HG02763 (cell line): ENCODE results near the gene TIGD7.
"Not testable (repeated sequence)": the region's sequence is repeated elsewhere in the genome, so short reads cannot be mapped to it uniquely, and the experiment has no call there.

Source experiments
- ATAC-seq: cut with Tn5 transposase; IDR thresholded peaks from one replicate; pipeline ENCODE4 v1.9.1; 2021; ENCODE audit warnings: mild to moderate bottlenecking, moderate library complexity; ENCODE audit not compliant: unreplicated experiment

Gene TIGD7

DNA sequence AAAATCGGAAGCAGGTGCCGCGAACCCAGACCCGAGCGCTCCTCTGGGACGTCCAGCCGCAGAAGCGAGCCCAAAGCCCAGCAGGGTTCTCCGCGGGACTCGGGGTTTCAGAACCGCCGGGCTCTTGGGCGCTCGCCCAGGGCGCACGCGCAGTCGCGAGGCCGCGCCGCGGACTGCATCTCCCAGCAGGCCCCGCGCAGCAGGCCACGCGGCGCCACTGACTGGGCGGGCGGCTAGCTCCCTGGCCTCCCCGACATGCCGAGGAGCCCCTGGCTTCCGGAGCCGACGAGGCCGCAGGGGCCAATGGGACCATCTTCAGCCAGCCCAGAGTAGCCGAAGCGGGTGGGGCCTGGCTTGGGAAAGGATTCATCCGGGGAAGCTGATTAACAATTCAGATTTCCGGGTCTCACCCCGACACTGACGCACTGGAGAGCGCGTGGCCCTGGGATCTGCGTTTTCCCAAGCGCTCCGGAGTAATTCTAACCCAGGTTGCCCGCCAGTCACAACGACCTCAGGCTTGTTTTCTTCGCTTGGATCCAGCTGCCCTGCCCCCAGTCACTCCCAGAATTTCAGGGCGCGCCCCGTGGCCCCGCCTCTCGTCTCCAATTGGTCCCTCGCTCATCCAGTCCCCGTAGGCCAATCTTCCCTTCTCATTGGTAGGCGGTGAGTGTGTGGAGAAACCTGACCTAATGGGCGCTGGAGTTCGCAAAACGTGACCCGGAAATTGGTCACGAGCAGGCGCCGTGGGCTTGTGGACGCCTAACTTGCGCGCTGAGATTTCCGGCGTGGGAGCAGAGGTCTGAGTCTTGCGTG, 22.3 kb downstream of the TIGD7 start, which contains the start of gene ZNF263:
ZNF263 (plus strand) TSS at position 762 of the 813 bp plus-strand sequence. CDS start 328 bp downstream, outside the sequence.
- peak; percentile 77 for ATAC-seq

DNA sequence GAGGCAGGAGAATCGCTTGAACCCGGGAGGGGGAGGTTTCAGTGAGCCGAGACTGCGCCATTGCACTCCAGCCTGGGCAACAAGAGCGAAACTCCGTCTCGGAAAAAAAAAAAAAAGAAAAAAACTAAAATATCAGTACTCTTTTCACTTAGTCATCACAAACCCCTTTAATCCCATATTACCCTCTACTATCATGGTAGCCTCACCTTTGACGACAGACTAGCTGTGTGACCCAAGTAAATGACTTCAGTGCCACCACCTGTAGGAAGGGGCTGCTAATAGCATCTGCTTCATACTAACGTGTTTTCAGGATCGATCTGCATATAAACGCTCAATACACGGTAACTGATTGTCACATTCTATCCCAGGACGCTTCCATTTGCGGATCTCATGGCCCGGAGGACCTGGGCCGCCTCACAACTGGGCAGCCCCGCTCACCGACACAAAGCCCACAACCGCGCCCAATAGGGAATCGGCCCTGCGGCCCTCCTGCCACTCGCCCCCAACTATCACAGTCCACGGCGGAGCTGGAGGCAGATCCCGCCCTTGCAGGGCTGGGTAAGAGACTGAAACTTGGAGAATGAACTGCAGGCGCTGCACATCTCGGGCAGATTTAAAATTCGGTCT, 23.0 kb downstream of the TIGD7 start:
- peak; percentile 16 for ATAC-seq

- no peak for ATAC-seq
These were observed 23.9 kb downstream of the TIGD7 start for GRCh38 chr16:3281222-3281820.

DNA sequence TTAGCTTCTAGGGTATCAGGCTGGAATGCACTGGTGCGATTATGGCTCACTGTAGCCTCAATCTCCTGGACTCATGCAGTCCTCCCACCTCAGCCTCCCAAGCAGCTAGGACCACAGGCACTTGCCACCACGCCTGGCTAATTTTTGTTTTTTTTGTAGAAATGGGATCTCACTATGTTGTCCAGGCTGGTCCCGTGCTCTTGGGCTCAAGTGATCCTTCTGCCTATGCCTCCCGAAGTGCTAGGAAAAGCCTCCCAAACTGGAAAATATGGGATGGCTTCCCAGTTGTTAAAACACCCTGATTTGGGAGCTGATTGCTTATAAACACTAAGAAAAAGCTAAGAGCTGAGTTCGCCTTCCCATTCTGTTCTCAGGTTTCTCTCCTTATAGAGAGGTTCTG, 28.6 kb downstream of the TIGD7 start:
- no peak for ATAC-seq

GRCh38 chr16:3274947-3275346, 30.3 kb downstream of the TIGD7 start:
- ATAC-seq, result no peak

DNA sequence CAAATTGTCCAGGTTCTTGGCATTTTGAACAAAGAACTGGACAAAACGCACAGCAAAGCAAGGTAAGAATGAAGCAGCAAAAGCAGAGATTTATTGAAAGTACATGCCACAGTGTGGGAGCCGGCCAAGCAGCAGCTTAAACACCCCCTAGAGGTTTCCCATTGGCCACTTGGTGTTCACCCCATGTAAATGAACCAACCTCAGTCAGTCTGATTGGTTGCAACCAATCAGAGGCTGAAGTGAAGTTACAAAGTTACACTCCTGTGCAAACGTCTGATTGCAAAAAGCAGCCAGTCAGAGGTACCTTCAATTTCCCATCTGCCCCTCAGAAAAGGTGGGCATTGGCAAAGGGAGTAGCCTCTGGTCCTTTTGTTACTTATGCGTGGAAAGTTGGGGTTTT, 30.7 kb downstream of the TIGD7 start:
- no peak for ATAC-seq

GRCh38 chr16:3271281-3271680, 33.9 kb downstream of the TIGD7 start:
- ATAC-seq, result not testable (repeated sequence)

DNA sequence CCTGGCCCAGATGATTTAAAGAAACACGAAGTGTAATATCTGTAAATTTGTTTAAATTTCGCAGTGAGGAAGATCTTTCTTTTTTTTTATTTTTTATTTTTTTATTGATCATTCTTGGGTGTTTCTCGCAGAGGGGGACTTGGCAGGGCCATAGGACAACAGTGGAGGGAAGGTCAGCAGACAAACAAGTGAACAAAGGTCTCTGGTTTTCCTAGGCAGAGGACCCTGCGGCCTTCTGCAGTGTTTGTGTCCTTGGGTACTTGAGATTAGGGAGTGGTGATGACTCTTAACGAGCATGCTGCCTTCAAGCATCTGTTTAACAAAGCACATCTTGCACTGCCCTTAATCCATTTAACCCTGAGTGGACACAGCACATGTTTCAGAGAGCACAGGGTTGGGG, 34.5 kb downstream of the TIGD7 start:
- not testable (repeated sequence) for ATAC-seq

- ATAC-seq, result no peak
These were observed 36.9 kb downstream of the TIGD7 start for GRCh38 chr16:3268294-3268693.

DNA sequence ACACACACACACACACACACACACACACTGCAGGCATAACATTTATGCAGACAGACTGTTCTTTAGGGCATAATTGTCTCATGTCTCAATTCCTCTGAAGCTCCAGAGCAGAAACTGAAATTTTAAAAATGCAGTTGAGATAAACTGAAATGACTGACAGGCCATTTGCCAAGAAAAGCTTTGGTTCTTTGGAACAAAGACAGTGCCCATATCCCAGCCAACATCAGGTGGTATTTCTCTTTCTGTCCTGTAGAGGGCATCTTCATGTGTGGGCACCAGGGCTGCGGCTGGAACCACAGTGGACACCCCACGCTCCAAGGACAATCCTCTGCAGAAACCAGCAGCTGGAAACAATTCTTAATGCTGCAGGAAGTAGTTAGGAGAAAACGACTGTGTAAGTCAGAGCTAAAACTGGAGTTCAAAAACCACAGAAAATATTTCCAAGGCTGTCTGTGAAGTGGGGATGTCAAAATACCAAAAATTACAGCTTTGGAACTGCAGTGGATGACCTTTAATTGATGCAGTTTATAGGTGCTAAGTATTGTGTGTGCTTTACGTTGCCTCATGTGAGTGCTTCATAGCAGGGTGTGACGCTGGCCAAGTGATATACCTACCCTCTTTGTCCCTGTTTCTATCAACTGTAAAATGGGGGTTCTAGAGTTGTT, 38.2 kb downstream of the TIGD7 start:
- no peak for ATAC-seq

GRCh38 chr16:3264137-3265036, 40.8 kb downstream of the TIGD7 start:
- peak; percentile 89 for ATAC-seq

GRCh38 chr16:3262517-3262916, 42.7 kb downstream of the TIGD7 start:
- no peak for ATAC-seq

DNA sequence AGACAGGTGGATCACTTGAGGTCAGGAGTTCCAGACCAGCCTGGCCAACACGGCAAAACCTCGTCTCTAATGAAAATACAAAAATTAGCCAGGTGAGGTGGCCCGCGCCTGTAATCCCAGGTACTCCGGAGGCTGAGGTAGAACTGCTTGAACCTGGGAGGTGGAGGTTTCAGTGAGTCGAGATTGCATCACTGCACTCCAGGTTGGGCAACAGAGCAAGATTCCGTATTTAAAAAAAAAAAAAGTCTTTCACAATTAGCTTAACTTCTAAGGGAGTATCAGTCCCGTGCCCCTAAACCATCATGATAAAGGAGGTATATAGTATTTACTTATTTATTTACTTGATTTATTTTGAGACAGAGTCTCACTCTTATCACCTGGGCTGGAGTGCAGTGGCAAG, 45.4 kb downstream of the TIGD7 start:
- no peak for ATAC-seq

DNA sequence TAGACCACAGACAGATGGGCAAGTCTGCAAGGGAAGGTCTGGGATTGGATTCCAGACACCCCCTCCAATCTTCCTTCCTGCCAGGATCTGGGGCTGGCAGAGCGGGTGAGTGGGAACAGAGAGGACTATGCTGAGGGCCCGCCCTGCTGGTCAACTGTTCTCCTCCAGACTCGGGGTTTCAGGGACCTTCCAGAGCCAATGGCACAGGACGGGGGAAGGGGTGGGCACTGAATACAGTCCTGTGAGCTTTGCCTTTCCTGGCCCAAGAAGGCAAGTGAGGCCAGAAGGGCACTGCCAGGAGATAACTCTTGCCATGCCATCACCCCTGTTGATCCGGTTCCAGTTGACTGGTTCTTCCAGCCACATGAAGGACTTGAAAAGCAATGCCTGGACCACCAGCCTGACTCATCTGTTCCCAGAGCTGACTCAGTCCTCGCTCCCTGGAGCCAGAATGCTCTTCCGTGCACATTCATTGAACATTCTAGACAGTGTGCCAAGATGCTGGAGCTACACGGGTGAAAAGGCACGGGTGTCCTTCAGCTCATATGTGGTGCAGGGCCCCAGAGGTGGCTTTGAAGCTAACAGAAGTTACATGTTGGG, 48.3 kb downstream of the TIGD7 start:
- no peak for ATAC-seq

- no peak for ATAC-seq
These were observed 48.9 kb downstream of the TIGD7 start, which contains the start of gene MEFV for GRCh38 chr16:3256146-3256865. TSS of gene MEFV (minus strand) at chr16:3256633. CDS start at chr16:3256587, 46 bp downstream.

DNA sequence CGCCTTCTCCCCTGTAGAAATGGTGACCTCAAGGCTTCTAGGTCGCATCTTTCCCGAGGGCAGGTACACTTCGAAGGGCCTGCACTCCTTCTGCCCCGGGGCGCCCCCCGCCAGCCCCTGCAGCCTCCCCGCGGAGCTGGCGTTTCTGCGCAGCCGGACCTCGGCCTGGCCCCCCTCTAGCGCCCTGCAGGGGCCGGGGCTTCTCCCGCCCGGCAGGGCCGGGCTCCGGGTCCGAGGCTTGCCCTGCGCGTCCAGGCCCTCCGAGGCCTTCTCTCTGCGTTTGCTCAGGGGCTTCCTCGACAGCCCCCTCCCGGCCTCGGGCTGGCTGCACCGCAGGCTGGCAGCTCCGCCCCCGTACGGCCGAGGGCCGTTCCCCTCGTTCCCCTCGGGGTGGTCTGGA, 50.9 kb downstream of the TIGD7 start:
- ATAC-seq, result no peak

DNA sequence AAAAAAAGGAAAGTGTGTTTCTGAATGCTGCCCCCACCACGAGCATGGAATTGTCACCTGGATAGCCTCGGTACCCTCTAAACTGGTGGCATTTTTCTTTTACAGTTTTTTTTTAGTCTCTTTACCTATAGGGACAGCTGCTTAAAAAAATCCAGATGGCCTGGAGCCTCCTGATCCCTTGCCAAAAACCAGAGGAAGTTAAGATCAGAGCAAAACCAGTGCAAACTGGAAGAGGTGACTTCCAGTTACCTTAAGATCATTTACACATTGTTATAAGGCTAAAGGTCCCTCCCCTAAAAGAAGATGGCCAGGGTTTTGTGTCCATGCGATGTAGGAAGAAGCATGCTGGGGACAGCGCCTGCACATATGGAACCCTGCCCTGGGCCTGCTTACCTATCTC, 52.3 kb downstream of the TIGD7 start:
- no peak for ATAC-seq

GRCh38 chr16:3249451-3249850, 55.8 kb downstream of the TIGD7 start:
- no peak for ATAC-seq

DNA sequence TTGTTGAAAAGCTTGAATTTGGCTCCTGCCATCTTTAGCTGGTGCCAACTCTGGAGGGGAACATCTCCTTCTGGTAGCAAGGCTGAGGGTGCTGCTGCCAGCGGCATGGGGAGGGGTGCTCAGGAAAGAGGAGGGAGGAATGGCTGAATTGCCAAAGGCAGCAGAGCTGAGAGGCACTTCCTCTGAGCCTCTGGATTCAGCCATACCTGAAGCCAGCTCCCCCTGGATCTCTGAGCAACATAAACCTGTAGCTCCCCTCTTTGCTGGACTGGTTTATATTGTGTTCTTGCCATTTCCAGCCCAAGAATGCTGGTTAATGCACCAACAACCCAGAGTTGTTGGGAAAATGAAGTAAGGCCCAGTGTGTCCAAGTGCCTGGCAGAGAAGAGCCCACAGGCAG, 56.2 kb downstream of the TIGD7 start:
- ATAC-seq, result no peak
